ENCODE results near the gene FANCG.

FANCG gene

GRCh38 chr9:35051069-35051967 is 28.4 kb downstream of the FANCG start:
- H3K4me3 ChIP-seq (ENCODE audit: low read depth, low read length) = no peak overlapping the region
- H3K9ac ChIP-seq (ENCODE audit: low read depth, low read length) = no peak overlapping the region
- no peaks in the 10 kb centered on the region for H3K4me1 ChIP-seq (ENCODE audit: control insufficient read depth, insufficient read depth, low read length)
- no peaks in the 10 kb centered on the region for H3K27me3 ChIP-seq (ENCODE audit: control insufficient read depth, insufficient read depth, low read length)
- H3K9me3 ChIP-seq (ENCODE audit: control insufficient read depth, insufficient read depth, low read length) = no peaks in the 10 kb centered on the region
- peaks cover 4% of the 10 kb centered on the region for H3K36me3 ChIP-seq (ENCODE audit: control insufficient read depth, insufficient read depth, low read length)

- H3K9me3 ChIP-seq (ENCODE audit: control insufficient read depth, insufficient read depth, low read length) = no peaks in the 10 kb centered on the region
- no peak overlapping the region for H3K9ac ChIP-seq (ENCODE audit: low read depth, low read length)
- H3K36me3 ChIP-seq (ENCODE audit: control insufficient read depth, insufficient read depth, low read length) = no peaks in the 10 kb centered on the region
- no peaks in the 10 kb centered on the region for H3K4me1 ChIP-seq (ENCODE audit: control insufficient read depth, insufficient read depth, low read length)
- H3K4me3 ChIP-seq (ENCODE audit: low read depth, low read length) = no peak overlapping the region
- H3K27me3 ChIP-seq (ENCODE audit: control insufficient read depth, insufficient read depth, low read length) = no peaks in the 10 kb centered on the region
These were observed 31.2 kb downstream of the FANCG start for GRCh38 chr9:35048511-35048910.

GRCh38 chr9:35044071-35044470 is 35.7 kb downstream of the FANCG start:
- Histone ChIP-seq H3K9me3 (ENCODE audit: control insufficient read depth, insufficient read depth, low read length) (no peaks in the 10 kb centered on the region), H3K36me3 (ENCODE audit: control insufficient read depth, insufficient read depth, low read length) (peaks cover 5% of the 10 kb centered on the region), H3K4me1 (ENCODE audit: control insufficient read depth, insufficient read depth, low read length) (no peaks in the 10 kb centered on the region)

GRCh38 chr9:35042891-35043545 is 36.7 kb downstream of the FANCG start:
- Histone ChIP-seq H3K27me3 (ENCODE audit: control insufficient read depth, insufficient read depth, low read length) (no peaks in the 10 kb centered on the region), H3K9ac (ENCODE audit: low read depth, low read length) (no peak overlapping the region), H3K4me1 (ENCODE audit: control insufficient read depth, insufficient read depth, low read length) (no peaks in the 10 kb centered on the region), H3K9me3 (ENCODE audit: control insufficient read depth, insufficient read depth, low read length) (no peaks in the 10 kb centered on the region), H3K36me3 (ENCODE audit: control insufficient read depth, insufficient read depth, low read length) (peaks cover 5% of the 10 kb centered on the region), H3K4me3 (ENCODE audit: low read depth, low read length) (no peak overlapping the region)

More at GRCh38 chr9:35044071-35044470, 35.7 kb downstream of the FANCG start:
- H3K27me3 ChIP-seq (ENCODE audit: control insufficient read depth, insufficient read depth, low read length) = no peaks in the 10 kb centered on the region
- no peak overlapping the region for H3K4me3 ChIP-seq (ENCODE audit: low read depth, low read length)
- H3K9ac ChIP-seq (ENCODE audit: low read depth, low read length) = no peak overlapping the region

- Histone ChIP-seq H3K4me1 (ENCODE audit: control insufficient read depth, insufficient read depth, low read length) (no peaks in the 10 kb centered on the region), H3K4me3 (ENCODE audit: low read depth, low read length) (no peak overlapping the region), H3K27me3 (ENCODE audit: control insufficient read depth, insufficient read depth, low read length) (no peaks in the 10 kb centered on the region), H3K9ac (ENCODE audit: low read depth, low read length) (no peak overlapping the region), H3K9me3 (ENCODE audit: control insufficient read depth, insufficient read depth, low read length) (no peaks in the 10 kb centered on the region), H3K36me3 (ENCODE audit: control insufficient read depth, insufficient read depth, low read length) (peaks cover 5% of the 10 kb centered on the region)
These were observed 37.6 kb downstream of the FANCG start for GRCh38 chr9:35042081-35042604.

GRCh38 chr9:35035851-35036701 is 43.7 kb downstream of the FANCG start:
- Histone ChIP-seq H3K27me3 (ENCODE audit: control insufficient read depth, insufficient read depth, low read length) (no peaks in the 10 kb centered on the region), H3K9ac (ENCODE audit: low read depth, low read length) (peak overlapping the region; percentile 65), H3K4me3 (ENCODE audit: low read depth, low read length) (peak overlapping the region; percentile 61), H3K4me1 (ENCODE audit: control insufficient read depth, insufficient read depth, low read length) (peaks cover 3% of the 10 kb centered on the region), H3K36me3 (ENCODE audit: control insufficient read depth, insufficient read depth, low read length) (no peaks in the 10 kb centered on the region), H3K9me3 (ENCODE audit: control insufficient read depth, insufficient read depth, low read length) (no peaks in the 10 kb centered on the region)

GRCh38 chr9:35033101-35033500 is 46.6 kb downstream of the FANCG start:
- H3K4me1 ChIP-seq (ENCODE audit: control insufficient read depth, insufficient read depth, low read length) = peaks cover 3% of the 10 kb centered on the region
- peaks cover 6% of the 10 kb centered on the region for H3K9me3 ChIP-seq (ENCODE audit: control insufficient read depth, insufficient read depth, low read length)
- H3K9ac ChIP-seq (ENCODE audit: low read depth, low read length) = no peak overlapping the region
- no peaks in the 10 kb centered on the region for H3K27me3 ChIP-seq (ENCODE audit: control insufficient read depth, insufficient read depth, low read length)
- no peaks in the 10 kb centered on the region for H3K36me3 ChIP-seq (ENCODE audit: control insufficient read depth, insufficient read depth, low read length)
- no peak overlapping the region for H3K4me3 ChIP-seq (ENCODE audit: low read depth, low read length)

GRCh38 chr9:35029852-35030251 is 49.9 kb downstream of the FANCG start:
- H3K9ac ChIP-seq (ENCODE audit: low read depth, low read length) = no peak overlapping the region
- peaks cover 6% of the 10 kb centered on the region for H3K9me3 ChIP-seq (ENCODE audit: control insufficient read depth, insufficient read depth, low read length)
- no peaks in the 10 kb centered on the region for H3K27me3 ChIP-seq (ENCODE audit: control insufficient read depth, insufficient read depth, low read length)
- no peaks in the 10 kb centered on the region for H3K4me1 ChIP-seq (ENCODE audit: control insufficient read depth, insufficient read depth, low read length)
- H3K4me3 ChIP-seq (ENCODE audit: low read depth, low read length) = no peak overlapping the region
- H3K36me3 ChIP-seq (ENCODE audit: control insufficient read depth, insufficient read depth, low read length) = no peaks in the 10 kb centered on the region

- Histone ChIP-seq H3K4me1 (ENCODE audit: control insufficient read depth, insufficient read depth, low read length) (no peaks in the 10 kb centered on the region), H3K36me3 (ENCODE audit: control insufficient read depth, insufficient read depth, low read length) (no peaks in the 10 kb centered on the region), H3K27me3 (ENCODE audit: control insufficient read depth, insufficient read depth, low read length) (no peaks in the 10 kb centered on the region), H3K9me3 (ENCODE audit: control insufficient read depth, insufficient read depth, low read length) (peaks cover 6% of the 10 kb centered on the region), H3K9ac (ENCODE audit: low read depth, low read length) (no peak overlapping the region), H3K4me3 (ENCODE audit: low read depth, low read length) (no peak overlapping the region)
These were observed 50.5 kb downstream of the FANCG start for GRCh38 chr9:35029241-35029640.

- Histone ChIP-seq H3K9ac (ENCODE audit: low read depth, low read length) (no peak overlapping the region), H3K4me3 (ENCODE audit: low read depth, low read length) (no peak overlapping the region), H3K36me3 (ENCODE audit: control insufficient read depth, insufficient read depth, low read length) (no peaks in the 10 kb centered on the region), H3K9me3 (ENCODE audit: control insufficient read depth, insufficient read depth, low read length) (peaks cover 6% of the 10 kb centered on the region), H3K27me3 (ENCODE audit: control insufficient read depth, insufficient read depth, low read length) (no peaks in the 10 kb centered on the region), H3K4me1 (ENCODE audit: control insufficient read depth, insufficient read depth, low read length) (no peaks in the 10 kb centered on the region)
These were observed 51.4 kb downstream of the FANCG start for GRCh38 chr9:35028341-35028740.

GRCh38 chr9:35027860-35028259 is 51.9 kb downstream of the FANCG start:
- Histone ChIP-seq H3K4me1 (ENCODE audit: control insufficient read depth, insufficient read depth, low read length) (no peaks in the 10 kb centered on the region), H3K36me3 (ENCODE audit: control insufficient read depth, insufficient read depth, low read length) (no peaks in the 10 kb centered on the region), H3K27me3 (ENCODE audit: control insufficient read depth, insufficient read depth, low read length) (no peaks in the 10 kb centered on the region), H3K4me3 (ENCODE audit: low read depth, low read length) (no peak overlapping the region), H3K9me3 (ENCODE audit: control insufficient read depth, insufficient read depth, low read length) (peaks cover 6% of the 10 kb centered on the region), H3K9ac (ENCODE audit: low read depth, low read length) (no peak overlapping the region)

Data from iPS-15b (cell line).